ENCODE data around the gene METTL13. TPM values are rescaled to one million over a fixed set of nuclear protein-coding genes. Genes with fewer than 3 reads are reported as not detected.
A peak's percentile ranks its signal among the peaks of the same experiment; 100 is the strongest.

Gene METTL13
- total RNA-seq, 1 donor from 2014 or later = 19.5 TPM

DNA sequence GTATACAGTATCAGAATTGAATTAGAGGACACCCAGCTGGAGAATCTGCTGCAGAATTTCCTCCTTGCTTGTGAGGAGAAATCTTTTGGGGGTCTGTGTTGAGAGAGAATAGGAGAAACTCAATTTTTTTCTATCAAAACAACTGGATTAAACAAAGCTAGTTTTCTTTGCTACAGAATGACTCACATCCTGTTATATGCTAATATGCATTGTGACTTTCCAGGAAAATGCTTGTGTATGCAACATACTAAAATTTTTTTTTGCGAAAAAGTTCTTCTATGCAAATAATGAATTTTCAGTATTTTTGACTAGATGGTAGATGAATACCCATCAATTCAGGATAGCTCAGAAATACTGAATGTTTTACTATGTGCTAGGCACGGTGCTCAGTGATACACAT, 41.8 kb upstream of the METTL13 start:
- peaks cover 19% of the 10 kb centered on the region for H3K4me1 ChIP-seq
- Mint-ChIP-seq H3K4me1 (peaks cover 31% of the 10 kb centered on the region), H3K36me3 (peaks cover 7% of the 10 kb centered on the region), H3K9me3 (no peaks in the 10 kb centered on the region), H3K27me3 (ENCODE audit: insufficient read depth, low read depth) (no peaks in the 10 kb centered on the region), H3K4me3 (no peak overlapping the region), H3K27ac (no peak overlapping the region)
- peaks cover 3% of the 10 kb centered on the region for H3K79me2 ChIP-seq (ENCODE audit: low read depth)
- no peaks in the 10 kb centered on the region for H3K9me3 ChIP-seq (ENCODE audit: low read depth)
- H3K4me2 ChIP-seq = no peak overlapping the region
- no peak overlapping the region for H3K9ac ChIP-seq
- no peak overlapping the region for H3K4me3 ChIP-seq
- H2AFZ ChIP-seq (replicated peaks) = no peak overlapping the region
- no peaks in the 10 kb centered on the region for H3K36me3 ChIP-seq
- no peak for DNase-seq (ENCODE audit: low spot score)
- H3F3A ChIP-seq (ENCODE audit: low read depth) = peaks cover 18% of the 10 kb centered on the region
- H3K27ac ChIP-seq = no peak overlapping the region
- no peaks in the 10 kb centered on the region for H4K20me1 ChIP-seq (ENCODE audit: low read depth)
- no peaks in the 10 kb centered on the region for H3K27me3 ChIP-seq
- TF ChIP-seq EZH2 (IDR thresholded peaks at IDR 0.05) = no peak
- no peak for TF ChIP-seq EZH2phosphoT487 (IDR thresholded peaks at IDR 0.05)
- TF ChIP-seq, protein P1, sequence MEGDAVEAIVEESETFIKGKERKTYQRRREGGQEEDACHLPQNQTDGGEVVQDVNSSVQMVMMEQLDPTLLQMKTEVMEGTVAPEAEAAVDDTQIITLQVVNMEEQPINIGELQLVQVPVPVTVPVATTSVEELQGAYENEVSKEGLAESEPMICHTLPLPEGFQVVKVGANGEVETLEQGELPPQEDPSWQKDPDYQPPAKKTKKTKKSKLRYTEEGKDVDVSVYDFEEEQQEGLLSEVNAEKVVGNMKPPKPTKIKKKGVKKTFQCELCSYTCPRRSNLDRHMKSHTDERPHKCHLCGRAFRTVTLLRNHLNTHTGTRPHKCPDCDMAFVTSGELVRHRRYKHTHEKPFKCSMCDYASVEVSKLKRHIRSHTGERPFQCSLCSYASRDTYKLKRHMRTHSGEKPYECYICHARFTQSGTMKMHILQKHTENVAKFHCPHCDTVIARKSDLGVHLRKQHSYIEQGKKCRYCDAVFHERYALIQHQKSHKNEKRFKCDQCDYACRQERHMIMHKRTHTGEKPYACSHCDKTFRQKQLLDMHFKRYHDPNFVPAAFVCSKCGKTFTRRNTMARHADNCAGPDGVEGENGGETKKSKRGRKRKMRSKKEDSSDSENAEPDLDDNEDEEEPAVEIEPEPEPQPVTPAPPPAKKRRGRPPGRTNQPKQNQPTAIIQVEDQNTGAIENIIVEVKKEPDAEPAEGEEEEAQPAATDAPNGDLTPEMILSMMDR (IDR thresholded peaks at IDR 0.05) = no peak

GRCh38 chr1:171740356-171740863, 41.0 kb upstream of the METTL13 start:
- Histone ChIP-seq H3K4me2 (peak overlapping the region; percentile 91), H3F3A (ENCODE audit: low read depth) (peaks cover 18% of the 10 kb centered on the region), H3K9me3 (ENCODE audit: low read depth) (no peaks in the 10 kb centered on the region), H3K36me3 (no peaks in the 10 kb centered on the region), H3K4me1 (peaks cover 19% of the 10 kb centered on the region), H3K27me3 (no peaks in the 10 kb centered on the region), H3K79me2 (ENCODE audit: low read depth) (peaks cover 3% of the 10 kb centered on the region), H3K4me3 (peak overlapping the region; percentile 80), H4K20me1 (ENCODE audit: low read depth) (no peaks in the 10 kb centered on the region), H3K27ac (no peak overlapping the region), H2AFZ (replicated peaks) (no peak overlapping the region), H3K9ac (no peak overlapping the region)
- no peak overlapping the region for H3K27ac Mint-ChIP-seq
- TF ChIP-seq, protein P1 (IDR thresholded peaks at IDR 0.05) = no peak
- no peak for TF ChIP-seq EZH2phosphoT487 (IDR thresholded peaks at IDR 0.05)
- TF ChIP-seq EZH2 (IDR thresholded peaks at IDR 0.05) = no peak
- peak overlapping the region; percentile 95 for H3K4me3 Mint-ChIP-seq
- H3K27me3 Mint-ChIP-seq (ENCODE audit: insufficient read depth, low read depth) = no peaks in the 10 kb centered on the region
- H3K9me3 Mint-ChIP-seq = no peaks in the 10 kb centered on the region
- no peak for DNase-seq (ENCODE audit: low spot score)
- peaks cover 31% of the 10 kb centered on the region for H3K4me1 Mint-ChIP-seq
- H3K36me3 Mint-ChIP-seq = peaks cover 5% of the 10 kb centered on the region

- H3K36me3 ChIP-seq = no peaks in the 10 kb centered on the region
- Mint-ChIP-seq H3K27me3 (ENCODE audit: insufficient read depth, low read depth) (no peaks in the 10 kb centered on the region), H3K4me1 (peaks cover 31% of the 10 kb centered on the region), H3K4me3 (peak overlapping the region; percentile 95), H3K36me3 (peaks cover 4% of the 10 kb centered on the region), H3K27ac (peak overlapping the region; percentile 81), H3K9me3 (no peaks in the 10 kb centered on the region)
- H2AFZ ChIP-seq (replicated peaks) = peak overlapping the region; percentile 99
- peak; percentile 42 for DNase-seq (ENCODE audit: low spot score)
- peaks cover 3% of the 10 kb centered on the region for H3K79me2 ChIP-seq (ENCODE audit: low read depth)
- peak overlapping the region; percentile 80 for H3K4me3 ChIP-seq
- H3K9ac ChIP-seq = peak overlapping the region; percentile 57
- no peaks in the 10 kb centered on the region for H3K9me3 ChIP-seq (ENCODE audit: low read depth)
- no peaks in the 10 kb centered on the region for H3K27me3 ChIP-seq
- H4K20me1 ChIP-seq (ENCODE audit: low read depth) = no peaks in the 10 kb centered on the region
- peak overlapping the region; percentile 91 for H3K4me2 ChIP-seq
- no peak for TF ChIP-seq EZH2phosphoT487 (IDR thresholded peaks at IDR 0.05)
- TF ChIP-seq, protein P1 (IDR thresholded peaks at IDR 0.05) = peak; percentile 16
- peak overlapping the region; percentile 45 for H3K27ac ChIP-seq
- peaks cover 18% of the 10 kb centered on the region for H3F3A ChIP-seq (ENCODE audit: low read depth)
- H3K4me1 ChIP-seq = peaks cover 19% of the 10 kb centered on the region
These were observed 40.2 kb upstream of the METTL13 start for GRCh38 chr1:171740987-171741871.

All from neural progenitor cell (in vitro differentiated cells).